Caco-2 (cell line): ENCODE measurements around the gene ADGRL3. TPM values are rescaled to one million over a fixed set of nuclear protein-coding genes. Genes with fewer than 3 reads are reported as not detected.

Source experiments
- BruUV-seq: library from RNA; stranded (reverse); fragments of 400-500 nt; replicated peaks from 2 replicates; lab custom pipeline; 2021; lab: Mats Ljungman, UMichigan
- CTCF ChIA-PET: fragments of 300-600 bp; sonication (Branson Sonifier 250); formaldehyde crosslinking; loops from one replicate; lab custom pipeline; 2022; ENCODE audit warnings: antibody characterized with exemption; lab: Charles Lee
- POLR2A ChIA-PET: fragments of 300-600 bp; sonication (Branson Sonifier 250); formaldehyde crosslinking; loops from one replicate; lab custom pipeline; 2022; ENCODE audit warnings: antibody characterized with exemption; lab: Charles Lee
- DNase-seq, 2 experiments: peaks; one replicate each; pipeline versions ENCODE4 v3.0.0 to v3.0.0-alpha.2; 2020 to 2022
- H3K27me3 ChIP-seq: replicated peaks from 2 replicates; pipeline ENCODE4 v1.6.0; 2011; ENCODE audit warnings: low read length; ENCODE audit not compliant: control insufficient read depth, insufficient read depth
- H3K36me3 ChIP-seq: 2 replicates; pipeline ENCODE4 v1.5.1; 2011; ENCODE audit warnings: low read length; ENCODE audit not compliant: control insufficient read depth, insufficient read depth
- H3K4me1 ChIP-seq: fragments of 250-450 bp; sonication (Bioruptor Pico); 2 replicates; pipeline ENCODE4 v1.5.1; 2020; ENCODE audit warnings: mild to moderate bottlenecking
- H3K4me3 ChIP-seq: 2 replicates; pipeline ENCODE4 v1.5.1; 2011; ENCODE audit warnings: low read depth, mild to moderate bottlenecking, control low read depth, low read length
- H3K9me3 ChIP-seq: fragments of 250-450 bp; sonication (Bioruptor Pico); 2 replicates; pipeline ENCODE4 v1.5.1; 2020; ENCODE audit warnings: mild to moderate bottlenecking, moderate library complexity
- H3K27ac Mint-ChIP-seq: one replicate; pipeline ENCODE4 v1.8.0; 2022; ENCODE audit warnings: mixed read lengths; ENCODE audit not compliant: unreplicated experiment
- H3K27me3 Mint-ChIP-seq: one replicate; pipeline ENCODE4 v1.8.0; 2022; ENCODE audit warnings: mixed read lengths; ENCODE audit not compliant: insufficient read depth, unreplicated experiment
- H3K36me3 Mint-ChIP-seq: one replicate; pipeline ENCODE4 v1.8.0; 2022; ENCODE audit warnings: mild to moderate bottlenecking, mixed read lengths; ENCODE audit not compliant: insufficient read depth, unreplicated experiment
- H3K4me1 Mint-ChIP-seq: one replicate; pipeline ENCODE4 v1.8.0; 2022; ENCODE audit warnings: low read depth, mixed read lengths; ENCODE audit not compliant: unreplicated experiment
- H3K4me3 Mint-ChIP-seq: one replicate; pipeline ENCODE4 v1.8.0; 2022; ENCODE audit warnings: mild to moderate bottlenecking, moderate library complexity, mixed read lengths; ENCODE audit not compliant: unreplicated experiment
- H3K9me3 Mint-ChIP-seq: one replicate; pipeline ENCODE4 v1.8.0; 2022; ENCODE audit warnings: mixed read lengths; ENCODE audit not compliant: unreplicated experiment
- CTCF ChIP-seq, 2 experiments: fragments of 200-600 bp in 1 of 2; IDR thresholded peaks; 1 replicate in 1 of 2; 2 replicates in 1 of 2; pipeline versions ENCODE4 v1.5.1 to v1.8.0; 2011 to 2022; ENCODE audit warnings: antibody characterized with exemption in 1 of 2, control low read depth in 1 of 2, inconsistent platforms in 1 of 2, low read depth in 1 of 2, low read length in 1 of 2, mild to moderate bottlenecking in 1 of 2, moderate library complexity in 1 of 2; ENCODE audit not compliant: insufficient read depth in 1 of 2, severe bottlenecking in 1 of 2, unreplicated experiment in 1 of 2
- intact Hi-C: fragments of 100-400 bp; cut with micrococcal nuclease; formaldehyde crosslinking; loops from one replicate; pipeline ENCODE4 v1.10.0; 2022; ENCODE audit not compliant: unreplicated experiment
- total RNA-seq: library from RNA; stranded (reverse); gene quantifications from 2 replicates; pipeline ENCODE4 v1.2.3, GENCODE V29; 2022

Gene ADGRL3
- total RNA-seq, 1 experiment from 2014 or later, result 1.5 TPM

- H3K4me1 ChIP-seq, result no peaks in the 10 kb centered on the region
- H3K9me3 ChIP-seq, result no peaks in the 10 kb centered on the region
- no peak overlapping the region for H3K4me3 ChIP-seq
- no peak for DNase-seq
- BruUV-seq, result no TSS peak
- H3K27me3 ChIP-seq, result no peaks in the 10 kb centered on the region
- Mint-ChIP-seq H3K4me3 (no peak overlapping the region), H3K27ac (no peak overlapping the region), H3K4me1 (no peaks in the 10 kb centered on the region), H3K9me3 (no peaks in the 10 kb centered on the region), H3K27me3 (peaks cover 5% of the 10 kb centered on the region), H3K36me3 (no peaks in the 10 kb centered on the region)
- ChIA-PET CTCF (no interaction called here), POLR2A (no interaction called here)
- TF ChIP-seq CTCF (IDR thresholded peaks at IDR 0.05; ENCODE audit: insufficient read depth in 1 of 2, low read depth in 1 of 2, low read length in 1 of 2, severe bottlenecking in 1 of 2, unreplicated experiment in 1 of 2), result no peak
- H3K36me3 ChIP-seq, result no peaks in the 10 kb centered on the region
- intact Hi-C loops, result no loop called here
These were observed 804.8 kb downstream of the ADGRL3 start for GRCh38 chr4:62004881-62005280.

GRCh38 chr4:62006108-62006507 lies 806.0 kb downstream of the ADGRL3 start:
- ChIA-PET CTCF (no interaction called here), POLR2A (no interaction called here)
- Mint-ChIP-seq H3K27me3 (peaks cover 5% of the 10 kb centered on the region), H3K9me3 (no peaks in the 10 kb centered on the region), H3K27ac (no peak overlapping the region), H3K4me1 (no peaks in the 10 kb centered on the region), H3K36me3 (no peaks in the 10 kb centered on the region), H3K4me3 (no peak overlapping the region)
- intact Hi-C loops, result no loop called here
- no peaks in the 10 kb centered on the region for H3K27me3 ChIP-seq
- BruUV-seq, result no TSS peak
- no peaks in the 10 kb centered on the region for H3K9me3 ChIP-seq
- H3K4me1 ChIP-seq, result no peaks in the 10 kb centered on the region
- DNase-seq, result no peak
- no peaks in the 10 kb centered on the region for H3K36me3 ChIP-seq
- no peak for TF ChIP-seq CTCF (IDR thresholded peaks at IDR 0.05; ENCODE audit: insufficient read depth in 1 of 2, low read depth in 1 of 2, low read length in 1 of 2, severe bottlenecking in 1 of 2, unreplicated experiment in 1 of 2)
- H3K4me3 ChIP-seq, result no peak overlapping the region

- no peaks in the 10 kb centered on the region for H3K36me3 ChIP-seq
- POLR2A ChIA-PET, result no interaction called here
- no TSS peak for BruUV-seq
- no peak overlapping the region for H3K4me3 ChIP-seq
- no peak for TF ChIP-seq CTCF (IDR thresholded peaks at IDR 0.05; ENCODE audit: insufficient read depth in 1 of 2, low read depth in 1 of 2, low read length in 1 of 2, severe bottlenecking in 1 of 2, unreplicated experiment in 1 of 2)
- intact Hi-C loops, result no loop called here
- H3K4me1 ChIP-seq, result no peaks in the 10 kb centered on the region
- H3K4me3 Mint-ChIP-seq, result no peak overlapping the region
- no peaks in the 10 kb centered on the region for H3K27me3 Mint-ChIP-seq
- no peaks in the 10 kb centered on the region for H3K36me3 Mint-ChIP-seq
- CTCF ChIA-PET, result no interaction called here
- no peaks in the 10 kb centered on the region for H3K4me1 Mint-ChIP-seq
- H3K27ac Mint-ChIP-seq, result no peak overlapping the region
- no peak for DNase-seq
- H3K27me3 ChIP-seq, result no peaks in the 10 kb centered on the region
- H3K9me3 ChIP-seq, result no peaks in the 10 kb centered on the region
- no peaks in the 10 kb centered on the region for H3K9me3 Mint-ChIP-seq
These were observed 815.1 kb downstream of the ADGRL3 start for GRCh38 chr4:62015043-62015739.
